Measurements from ENCODE around the gene DIDO1. TPM values are rescaled to one million over a fixed set of nuclear protein-coding genes. Genes with fewer than 3 reads are reported as not detected.

Gene DIDO1
- total and polyA plus RNA-seq, 2 of the 13 experiments (the other 11 are each of a cell fraction or from before 2014, with no cell fraction given), result 75.0 to 75.1 TPM

GRCh38 chr20:62900052-62900691 is 26.1 kb downstream of the DIDO1 start (continued):
- TF ChIP-seq E2F5 (CRISPR knock-in tag; conservative IDR thresholded peaks at IDR 0.05) (no peak), ZNF614 (CRISPR knock-in tag; IDR thresholded peaks at IDR 0.05; ENCODE audit: borderline replicate concordance) (no peak), XBP1 (CRISPR knock-in tag; IDR thresholded peaks at IDR 0.05) (peak; percentile 81; the same call in 1 of the 2 replicates), ONECUT2 (CRISPR knock-in tag; IDR thresholded peaks at IDR 0.05) (peak; percentile 28; the same call in 1 of the 2 replicates), ZBTB20 (CRISPR knock-in tag; IDR thresholded peaks at IDR 0.05; ENCODE audit: borderline replicate concordance, low read depth) (peak; percentile 80; the same call in 1 of the 2 replicates), REL (CRISPR knock-in tag; conservative IDR thresholded peaks at IDR 0.05) (peak; percentile 83; the same call in 1 of the 2 replicates), KMT2B (CRISPR knock-in tag; IDR thresholded peaks at IDR 0.05) (0 out of 2 replicates have a peak, but pooled peaks have one; percentile 45), ZSCAN31 (CRISPR knock-in tag; IDR thresholded peaks at IDR 0.05; ENCODE audit: low read depth) (peak; percentile 96), ZNF224 (CRISPR knock-in tag; IDR thresholded peaks at IDR 0.05) (0 out of 2 replicates have a peak, but pooled peaks have one; percentile 90), ZBTB8A (CRISPR knock-in tag; IDR thresholded peaks at IDR 0.05; ENCODE audit: borderline replicate concordance, low read depth) (no peak), PATZ1 (CRISPR knock-in tag; IDR thresholded peaks at IDR 0.05) (peak; percentile 99), MYC (CRISPR knock-in tag; IDR thresholded peaks at IDR 0.05; ENCODE audit: borderline replicate concordance) (peak; percentile 74), FOSL1 (CRISPR knock-in tag; IDR thresholded peaks at IDR 0.05; ENCODE audit: borderline replicate concordance) (peak; percentile 24; the same call in 1 of the 2 replicates), ZNF576 (CRISPR knock-in tag; IDR thresholded peaks at IDR 0.05) (no peak), TMF1 (CRISPR knock-in tag; IDR thresholded peaks at IDR 0.05; ENCODE audit: low read depth) (peak; percentile 29; the same call in 1 of the 2 replicates), EEA1 (CRISPR knock-in tag; IDR thresholded peaks at IDR 0.05; ENCODE audit: borderline replicate concordance) (no peak), ZFP62 (CRISPR knock-in tag; IDR thresholded peaks at IDR 0.05) (0 out of 2 replicates have a peak, but pooled peaks have one; percentile 14), KMT2A (CRISPR knock-in tag; IDR thresholded peaks at IDR 0.05) (peak; percentile 62)

Data from HepG2 (cell line).